HCT116 (cell line): ENCODE measurements around the gene ITGBL1. TPM values are rescaled to one million over a fixed set of nuclear protein-coding genes. Genes with fewer than 3 reads are reported as not detected.

Experiments used
- ATAC-seq: fragments of 200-7000 bp; cut with Tn5 transposase; 2 replicates; pipeline ENCODE4 v1.9.1; 2020; ENCODE audit warnings: mild to moderate bottlenecking, moderate library complexity
- BruUV-seq: library from RNA; stranded (reverse); fragments of 400-500 nt; replicated peaks from 2 replicates; lab custom pipeline; 2021; lab: Mats Ljungman, UMichigan
- CTCF ChIA-PET: fragments of 300-600 bp; sonication (Branson Sonifier 250); formaldehyde crosslinking; loops from one replicate; lab custom pipeline; 2021; ENCODE audit warnings: antibody characterized with exemption; lab: Charles Lee
- POLR2A ChIA-PET: fragments of 300-600, 350-600 bp; sonication (Branson Sonifier 250); formaldehyde crosslinking; loops from one replicate; lab custom pipeline; 2021; ENCODE audit warnings: antibody characterized with exemption; lab: Charles Lee
- RAD21 ChIA-PET, 2 experiments: fragments of 300-600 bp; sonication (Branson Sonifier 250); formaldehyde crosslinking; loops; one replicate each; lab custom pipeline; 2023; ENCODE audit warnings: low total read pairs in 2 of 2; ENCODE audit not compliant: uncharacterized antibody in 2 of 2, unreplicated experiment in 2 of 2, low non-redundant PET in 1 of 2; lab: Charles Lee
- DNase-seq: peaks from one replicate; pipeline ENCODE4 v3.0.0-alpha.2; 2010; ENCODE audit warnings: low read depth, low spot score
- H2AFZ ChIP-seq: fragments of 200-600 bp; shearing (Covaris generic), sonication (generic); 2 replicates; pipeline ENCODE4 v1.6.1; 2017; ENCODE audit warnings: low read depth, mixed run types, mixed read lengths, antibody characterized with exemption, low read length; ENCODE audit not compliant: poor library complexity, severe bottlenecking
- H3K27ac ChIP-seq: 2 replicates; pipeline ENCODE4 v1.5.1; 2012; ENCODE audit warnings: low read depth, low read length
- H3K27me3 ChIP-seq: fragments of 200-600 bp; sonication (generic); 2 replicates; pipeline ENCODE4 v1.6.1; 2016; ENCODE audit warnings: mixed run types, low read length, mixed read lengths; ENCODE audit not compliant: insufficient read depth
- H3K36me3 ChIP-seq, 2 experiments: fragments of 200-500 bp in 1 of 2; fragments of 200-600 bp in 1 of 2; sonication (Bioruptor generic) in 1 of 2; sonication (generic) in 1 of 2; 2 replicates each; pipeline versions ENCODE4 v1.5.1 to v1.6.1; 2014 to 2016; ENCODE audit warnings: low read length in 2 of 2, inconsistent platforms in 1 of 2, mixed read lengths in 1 of 2, mixed run types in 1 of 2; ENCODE audit not compliant: insufficient read depth in 2 of 2, control insufficient read depth in 1 of 2
- H3K4me1 ChIP-seq, 2 experiments: fragments of 200-600 bp in 1 of 2; sonication (generic) in 1 of 2; 2 replicates each; pipeline versions ENCODE4 v1.5.1 to v1.6.1; 2012 to 2017; ENCODE audit warnings: low read length in 2 of 2, inconsistent platforms in 1 of 2, mild to moderate bottlenecking in 1 of 2, mixed read lengths in 1 of 2, mixed run types in 1 of 2, moderate library complexity in 1 of 2; ENCODE audit not compliant: insufficient read depth in 2 of 2, control insufficient read depth in 1 of 2
- H3K4me2 ChIP-seq: fragments of 200-600 bp; sonication (generic); 2 replicates; pipeline ENCODE4 v1.6.1; 2017; ENCODE audit warnings: mixed run types, low read length, mixed read lengths
- H3K4me3 ChIP-seq, 2 experiments: fragments of 200-600 bp in 1 of 2; sonication (generic) in 1 of 2; replicated peaks in 1 of 2; 2 replicates each; pipeline ENCODE4 v1.5.1; 2011 to 2016; ENCODE audit warnings: low read length in 2 of 2, control low read depth in 1 of 2, low read depth in 1 of 2, mild to moderate bottlenecking in 1 of 2, mixed read lengths in 1 of 2, mixed run types in 1 of 2
- H3K79me2 ChIP-seq: fragments of 200-600 bp; sonication (generic); 2 replicates; pipeline ENCODE4 v1.6.1; 2017; ENCODE audit warnings: mild to moderate bottlenecking, mixed run types, low read length, moderate library complexity, mixed read lengths; ENCODE audit not compliant: insufficient read depth
- H3K9ac ChIP-seq: fragments of 200-600 bp; sonication (generic); 2 replicates; pipeline ENCODE4 v1.6.1; 2016; ENCODE audit warnings: low read length, mixed read lengths
- H3K9me2 ChIP-seq: fragments of 200-600 bp; sonication (generic), shearing (Covaris generic); 2 replicates; pipeline ENCODE4 v1.6.1; 2017; ENCODE audit warnings: mixed run types, mild to moderate bottlenecking, moderate library complexity; ENCODE audit not compliant: insufficient read depth
- H3K9me3 ChIP-seq, 2 experiments: fragments of 200-500 bp in 1 of 2; fragments of 200-600 bp in 1 of 2; sonication (Bioruptor generic) in 1 of 2; sonication (generic) in 1 of 2; 2 replicates each; pipeline ENCODE4 v1.6.1; 2014 to 2017; ENCODE audit warnings: low read length in 2 of 2, mixed read lengths in 2 of 2, inconsistent platforms in 1 of 2, low read depth in 1 of 2, mild to moderate bottlenecking in 1 of 2, mixed run types in 1 of 2, moderate library complexity in 1 of 2; ENCODE audit not compliant: control insufficient read depth in 1 of 2, insufficient read depth in 1 of 2
- H4K20me1 ChIP-seq: fragments of 200-600 bp; sonication (generic), shearing (Covaris generic); 2 replicates; pipeline ENCODE4 v1.6.1; 2017; ENCODE audit warnings: mixed run types, mild to moderate bottlenecking, moderate library complexity; ENCODE audit not compliant: insufficient read depth
- CEBPB ChIP-seq: IDR thresholded peaks from 2 replicates; pipeline ENCODE4 v1.6.1; 2012; ENCODE audit warnings: low read depth
- ELF1 ChIP-seq: IDR thresholded peaks from 2 replicates; pipeline ENCODE4 v1.6.1; 2012; ENCODE audit warnings: low read depth, borderline replicate concordance
- EZH2 ChIP-seq: fragments of 200-600 bp; sonication (generic); IDR thresholded peaks from 2 replicates; pipeline ENCODE4 v1.6.1; 2017; ENCODE audit warnings: antibody characterized with exemption, mixed run types
- FOSL1 ChIP-seq: IDR thresholded peaks from 2 replicates; pipeline ENCODE4 v1.6.1; 2012; ENCODE audit warnings: low read depth
- JUND ChIP-seq: IDR thresholded peaks from 2 replicates; pipeline ENCODE4 v1.6.1; 2012
- POLR2A ChIP-seq: IDR thresholded peaks from 2 replicates; pipeline ENCODE4 v1.7.0; 2011; ENCODE audit warnings: borderline replicate concordance; ENCODE audit not compliant: insufficient read depth, insufficient read length; ENCODE audit errors: extremely low read depth
- RAD21 ChIP-seq: IDR thresholded peaks from 2 replicates; pipeline ENCODE4 v1.6.1; 2012; ENCODE audit warnings: low read depth, mild to moderate bottlenecking
- SRF ChIP-seq: IDR thresholded peaks from 2 replicates; pipeline ENCODE4 v1.6.1; 2012; ENCODE audit warnings: low read depth
- TCF7L2 ChIP-seq: IDR thresholded peaks from 2 replicates; pipeline ENCODE4 v1.7.0; 2011; ENCODE audit warnings: borderline replicate concordance, inconsistent platforms; ENCODE audit not compliant: insufficient read depth, insufficient read length; ENCODE audit errors: extremely low read depth
- YY1 ChIP-seq: IDR thresholded peaks from 2 replicates; pipeline ENCODE4 v1.6.1; 2011; ENCODE audit warnings: low read length, low read depth, moderate library complexity, mild to moderate bottlenecking; ENCODE audit not compliant: insufficient replicate concordance; ENCODE audit errors: extremely low read depth
- ZFX ChIP-seq: fragments of 450-650 bp; IDR thresholded peaks from 2 replicates; pipeline ENCODE4 v1.6.1; 2017
- ZNF274 ChIP-seq: fragments of 200-500 bp; sonication (Bioruptor generic); IDR thresholded peaks from 2 replicates; pipeline ENCODE4 v1.6.1; 2014; ENCODE audit warnings: mild to moderate bottlenecking, low read depth, low read length, inconsistent platforms
- intact Hi-C: fragments of 100-400 bp; cut with micrococcal nuclease; formaldehyde crosslinking; loops from 2 replicates; pipeline ENCODE4 v1.10.0; 2022
- total RNA-seq: library from RNA; stranded (reverse); gene quantifications from one replicate; pipeline ENCODE4 v1.2.1, GENCODE V29; 2021; ENCODE audit not compliant: unreplicated experiment
- TF ChIP-seq, protein P1 (sequence below): IDR thresholded peaks from 2 replicates; pipeline ENCODE4 v1.6.1; 2012
- TF ChIP-seq, protein P2 (sequence below): IDR thresholded peaks from 2 replicates; pipeline ENCODE4 v1.6.1; 2012; ENCODE audit warnings: low read depth
- TF ChIP-seq, protein P3 (sequence below), 3 experiments: fragments of 200-600 bp in 1 of 3; sonication (generic) in 1 of 3; IDR thresholded peaks in 2 of 3; conservative IDR thresholded peaks in 1 of 3; 2 replicates each; pipeline ENCODE4 v1.5.1; 2012 to 2017; ENCODE audit warnings: low read depth in 2 of 3, low read length in 2 of 3, antibody characterized with exemption in 1 of 3, borderline replicate concordance in 1 of 3, control low read depth in 1 of 3, mild to moderate bottlenecking in 1 of 3, mixed read lengths in 1 of 3, mixed run types in 1 of 3, moderate library complexity in 1 of 3; ENCODE audit not compliant: insufficient read depth in 1 of 3
- TF ChIP-seq, protein P4 (sequence below): IDR thresholded peaks from 2 replicates; pipeline ENCODE4 v1.6.1; 2011; ENCODE audit warnings: mild to moderate bottlenecking, low read length, moderate library complexity; ENCODE audit not compliant: insufficient replicate concordance; ENCODE audit errors: extremely low read depth

ITGBL1 gene
- total RNA-seq, 1 experiment from 2014 or later, result 0.66 TPM

DNA sequence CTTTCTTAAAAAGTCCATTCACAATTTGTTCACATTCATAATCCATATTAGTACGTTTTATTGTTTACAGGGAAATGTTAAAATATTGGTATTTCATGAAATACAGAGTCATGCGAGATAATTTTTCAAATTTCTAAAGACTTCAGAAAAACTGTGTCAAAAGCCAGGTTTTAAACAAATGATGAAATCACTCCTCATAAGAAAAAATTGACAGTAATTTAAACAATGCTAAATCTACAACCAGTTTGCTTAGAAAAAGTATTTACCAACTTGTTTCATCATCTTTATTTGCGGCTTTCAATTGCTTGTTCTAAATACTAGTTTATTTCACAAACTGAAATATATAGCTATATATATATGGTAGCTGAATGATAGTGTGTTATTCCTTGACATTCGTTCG lies 35.0 kb upstream of the ITGBL1 start:
- intact Hi-C loops, result no loop called here
- Histone ChIP-seq H3K9ac (no peak overlapping the region), H4K20me1 (no peaks in the 10 kb centered on the region), H3K4me1 (no peaks in the 10 kb centered on the region), H2AFZ (no peak overlapping the region), H3K27me3 (no peaks in the 10 kb centered on the region), H3K9me2 (no peaks in the 10 kb centered on the region), H3K79me2 (no peaks in the 10 kb centered on the region), H3K4me2 (no peak overlapping the region), H3K9me3 (peaks cover 0 to 12% of the 10 kb centered on the region in 2 experiments; a peak in 2 of 4 replicates), H3K4me3 (no peak overlapping the region), H3K27ac (no peak overlapping the region), H3K36me3 (no peaks in the 10 kb centered on the region)
- ChIA-PET POLR2A (no interaction called here), RAD21 (no interaction called here), CTCF (no interaction called here)
- ATAC-seq, result no peak
- TF ChIP-seq YY1, result no peak
- no peak for TF ChIP-seq RAD21
- TF ChIP-seq JUND, result no peak
- no peak for TF ChIP-seq ZNF274
- TF ChIP-seq, protein P1, sequence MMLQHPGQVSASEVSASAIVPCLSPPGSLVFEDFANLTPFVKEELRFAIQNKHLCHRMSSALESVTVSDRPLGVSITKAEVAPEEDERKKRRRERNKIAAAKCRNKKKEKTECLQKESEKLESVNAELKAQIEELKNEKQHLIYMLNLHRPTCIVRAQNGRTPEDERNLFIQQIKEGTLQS, result no peak
- no peak for TF ChIP-seq EZH2
- TF ChIP-seq, protein P2, sequence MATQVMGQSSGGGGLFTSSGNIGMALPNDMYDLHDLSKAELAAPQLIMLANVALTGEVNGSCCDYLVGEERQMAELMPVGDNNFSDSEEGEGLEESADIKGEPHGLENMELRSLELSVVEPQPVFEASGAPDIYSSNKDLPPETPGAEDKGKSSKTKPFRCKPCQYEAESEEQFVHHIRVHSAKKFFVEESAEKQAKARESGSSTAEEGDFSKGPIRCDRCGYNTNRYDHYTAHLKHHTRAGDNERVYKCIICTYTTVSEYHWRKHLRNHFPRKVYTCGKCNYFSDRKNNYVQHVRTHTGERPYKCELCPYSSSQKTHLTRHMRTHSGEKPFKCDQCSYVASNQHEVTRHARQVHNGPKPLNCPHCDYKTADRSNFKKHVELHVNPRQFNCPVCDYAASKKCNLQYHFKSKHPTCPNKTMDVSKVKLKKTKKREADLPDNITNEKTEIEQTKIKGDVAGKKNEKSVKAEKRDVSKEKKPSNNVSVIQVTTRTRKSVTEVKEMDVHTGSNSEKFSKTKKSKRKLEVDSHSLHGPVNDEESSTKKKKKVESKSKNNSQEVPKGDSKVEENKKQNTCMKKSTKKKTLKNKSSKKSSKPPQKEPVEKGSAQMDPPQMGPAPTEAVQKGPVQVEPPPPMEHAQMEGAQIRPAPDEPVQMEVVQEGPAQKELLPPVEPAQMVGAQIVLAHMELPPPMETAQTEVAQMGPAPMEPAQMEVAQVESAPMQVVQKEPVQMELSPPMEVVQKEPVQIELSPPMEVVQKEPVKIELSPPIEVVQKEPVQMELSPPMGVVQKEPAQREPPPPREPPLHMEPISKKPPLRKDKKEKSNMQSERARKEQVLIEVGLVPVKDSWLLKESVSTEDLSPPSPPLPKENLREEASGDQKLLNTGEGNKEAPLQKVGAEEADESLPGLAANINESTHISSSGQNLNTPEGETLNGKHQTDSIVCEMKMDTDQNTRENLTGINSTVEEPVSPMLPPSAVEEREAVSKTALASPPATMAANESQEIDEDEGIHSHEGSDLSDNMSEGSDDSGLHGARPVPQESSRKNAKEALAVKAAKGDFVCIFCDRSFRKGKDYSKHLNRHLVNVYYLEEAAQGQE, result no peak
- TF ChIP-seq, protein P3, sequence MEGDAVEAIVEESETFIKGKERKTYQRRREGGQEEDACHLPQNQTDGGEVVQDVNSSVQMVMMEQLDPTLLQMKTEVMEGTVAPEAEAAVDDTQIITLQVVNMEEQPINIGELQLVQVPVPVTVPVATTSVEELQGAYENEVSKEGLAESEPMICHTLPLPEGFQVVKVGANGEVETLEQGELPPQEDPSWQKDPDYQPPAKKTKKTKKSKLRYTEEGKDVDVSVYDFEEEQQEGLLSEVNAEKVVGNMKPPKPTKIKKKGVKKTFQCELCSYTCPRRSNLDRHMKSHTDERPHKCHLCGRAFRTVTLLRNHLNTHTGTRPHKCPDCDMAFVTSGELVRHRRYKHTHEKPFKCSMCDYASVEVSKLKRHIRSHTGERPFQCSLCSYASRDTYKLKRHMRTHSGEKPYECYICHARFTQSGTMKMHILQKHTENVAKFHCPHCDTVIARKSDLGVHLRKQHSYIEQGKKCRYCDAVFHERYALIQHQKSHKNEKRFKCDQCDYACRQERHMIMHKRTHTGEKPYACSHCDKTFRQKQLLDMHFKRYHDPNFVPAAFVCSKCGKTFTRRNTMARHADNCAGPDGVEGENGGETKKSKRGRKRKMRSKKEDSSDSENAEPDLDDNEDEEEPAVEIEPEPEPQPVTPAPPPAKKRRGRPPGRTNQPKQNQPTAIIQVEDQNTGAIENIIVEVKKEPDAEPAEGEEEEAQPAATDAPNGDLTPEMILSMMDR (IDR thresholded peaks at IDR 0.05 in 2 of 3, conservative IDR thresholded peaks at IDR 0.05 in 1 of 3; ENCODE audit: borderline replicate concordance in 1 of 3, insufficient read depth in 1 of 3, low read depth in 2 of 3, low read length in 2 of 3), result no peak
- no peak for TF ChIP-seq TCF7L2
- no peak for TF ChIP-seq CEBPB
- no peak for TF ChIP-seq POLR2A
- TF ChIP-seq, protein P4, sequence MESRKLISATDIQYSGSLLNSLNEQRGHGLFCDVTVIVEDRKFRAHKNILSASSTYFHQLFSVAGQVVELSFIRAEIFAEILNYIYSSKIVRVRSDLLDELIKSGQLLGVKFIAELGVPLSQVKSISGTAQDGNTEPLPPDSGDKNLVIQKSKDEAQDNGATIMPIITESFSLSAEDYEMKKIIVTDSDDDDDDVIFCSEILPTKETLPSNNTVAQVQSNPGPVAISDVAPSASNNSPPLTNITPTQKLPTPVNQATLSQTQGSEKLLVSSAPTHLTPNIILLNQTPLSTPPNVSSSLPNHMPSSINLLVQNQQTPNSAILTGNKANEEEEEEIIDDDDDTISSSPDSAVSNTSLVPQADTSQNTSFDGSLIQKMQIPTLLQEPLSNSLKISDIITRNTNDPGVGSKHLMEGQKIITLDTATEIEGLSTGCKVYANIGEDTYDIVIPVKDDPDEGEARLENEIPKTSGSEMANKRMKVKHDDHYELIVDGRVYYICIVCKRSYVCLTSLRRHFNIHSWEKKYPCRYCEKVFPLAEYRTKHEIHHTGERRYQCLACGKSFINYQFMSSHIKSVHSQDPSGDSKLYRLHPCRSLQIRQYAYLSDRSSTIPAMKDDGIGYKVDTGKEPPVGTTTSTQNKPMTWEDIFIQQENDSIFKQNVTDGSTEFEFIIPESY, result no peak
- TF ChIP-seq ELF1, result no peak
- no peak for TF ChIP-seq ZFX
- TF ChIP-seq SRF, result no peak
- TF ChIP-seq FOSL1, result no peak
- no TSS peak for BruUV-seq
- DNase-seq, result no peak
